Measurements from ENCODE around the gene C2orf80. TPM values are rescaled to one million over a fixed set of nuclear protein-coding genes. Genes with fewer than 3 reads are reported as not detected.

The C2orf80 gene
- polyA plus RNA-seq, 1 of the 3 experiments (the other 2 are of a cell fraction), result not detected

Other genes with a start within 250 kb of the C2orf80 start
- 1.9 and 2.1 TPM in 2 replicates for gene PLEKHM3, start 164.5 kb downstream of the C2orf80 start, polyA plus RNA-seq (2012; rRNA removed)
- not detected in 2 replicates for gene CRYGD, start 65.5 kb downstream of the C2orf80 start, polyA plus RNA-seq (2012; rRNA removed)
- gene CRYGC, start 60.2 kb downstream of the C2orf80 start, polyA plus RNA-seq (2012; rRNA removed), result 0.21 and 0.31 TPM in 2 replicates
- not detected in 2 replicates for gene CRYGB, start 43.9 kb downstream of the C2orf80 start, polyA plus RNA-seq (2012; rRNA removed)
- gene CRYGA, start 26.4 kb downstream of the C2orf80 start, polyA plus RNA-seq (2012; rRNA removed), result not detected in 2 replicates
- gene IDH1, start 65.0 kb upstream of the C2orf80 start, polyA plus RNA-seq (2012; rRNA removed), result 43.4 and 57.2 TPM in 2 replicates
- gene PIKFYVE, start 76.2 kb upstream of the C2orf80 start, polyA plus RNA-seq (2012; rRNA removed), result 7.0 and 10.2 TPM in 2 replicates
- gene PTH2R, start 216.8 kb upstream of the C2orf80 start, polyA plus RNA-seq (2012; rRNA removed), result 4.0 and 5.3 TPM in 2 replicates